ENCODE data around the gene CDK18. TPM values are rescaled to one million over a fixed set of nuclear protein-coding genes. Genes with fewer than 3 reads are reported as not detected.

The CDK18 gene
- total RNA-seq, 1 donor from 2014 or later: 0.73 TPM

GRCh38 chr1:205480349-205480985 is 24.0 kb upstream of the CDK18 start:
- intact Hi-C loops (cut with micrococcal nuclease): loop anchor here (5.0 kb wide), 1 partner anchor 38 kb away; no protein-coding TSS in a partner anchor

- intact Hi-C loops (cut with micrococcal nuclease): loop anchor here (5.0 kb wide), 1 partner anchor 39 kb away; no protein-coding TSS in a partner anchor
Measured at GRCh38 chr1:205481218-205481617, 23.3 kb upstream of the CDK18 start.

- intact Hi-C loops (cut with micrococcal nuclease): loop anchor here (5.0 kb wide), 1 partner anchor 39 kb away; no protein-coding TSS in a partner anchor
Measured at GRCh38 chr1:205481629-205482151, 22.8 kb upstream of the CDK18 start.

GRCh38 chr1:205482587-205482986 is 21.9 kb upstream of the CDK18 start:
- intact Hi-C loops (cut with micrococcal nuclease): loop anchor here (5.0 kb wide), 1 partner anchor 40 kb away; no protein-coding TSS in a partner anchor

DNA sequence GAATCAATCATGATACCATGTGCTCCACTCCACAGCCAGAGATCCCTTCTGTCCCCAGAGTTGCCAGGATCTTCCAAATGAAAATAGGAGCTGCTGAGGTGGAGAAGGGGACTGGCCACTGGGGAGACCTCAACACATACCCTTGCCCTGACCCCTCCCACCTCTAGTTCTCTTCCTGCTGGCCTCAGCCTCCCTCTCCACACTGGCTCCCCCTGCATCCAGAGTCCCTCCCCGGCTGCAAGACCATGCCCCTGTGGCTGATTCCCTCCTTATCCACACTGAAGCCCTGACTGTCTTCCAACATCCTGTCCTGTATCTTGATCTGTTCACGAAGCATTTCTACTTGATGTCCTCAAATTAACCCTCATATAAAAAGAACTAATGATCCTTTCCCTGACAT is 21.1 kb upstream of the CDK18 start:
- intact Hi-C loops (cut with micrococcal nuclease): loop anchor here (5.0 kb wide), 1 partner anchor 41 kb away; no protein-coding TSS in a partner anchor

- intact Hi-C loops (cut with micrococcal nuclease): loop anchor here (1.0 to 5.0 kb wide), 5 partner anchors 43 to 212 kb away; no protein-coding TSS in a partner anchor
Measured at GRCh38 chr1:205484985-205485967, 19.2 kb upstream of the CDK18 start.

DNA sequence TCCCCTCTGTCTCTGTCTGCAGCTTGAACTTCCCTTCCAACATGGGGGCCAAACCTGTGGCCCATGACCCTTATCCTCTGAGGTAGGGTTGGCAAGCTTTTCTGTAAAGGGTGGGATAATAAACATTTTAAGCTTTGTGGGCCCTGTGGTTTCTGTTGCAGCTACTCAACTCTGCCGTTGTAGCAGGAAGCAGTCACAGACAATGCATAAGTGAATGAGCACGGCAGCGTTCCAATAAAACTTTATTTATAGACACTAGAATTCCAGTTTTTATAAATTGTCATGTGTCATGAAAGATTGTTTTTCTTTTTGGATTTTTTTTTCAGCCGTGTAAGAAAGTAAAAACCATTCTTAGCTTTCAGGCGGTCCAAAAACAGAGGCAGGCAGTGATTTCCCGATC is 18.2 kb upstream of the CDK18 start:
- intact Hi-C loops (cut with micrococcal nuclease): loop anchor here (5.0 kb wide), 1 partner anchor 149 kb away; no protein-coding TSS in a partner anchor

GRCh38 chr1:205488074-205488723 is 16.3 kb upstream of the CDK18 start:
- intact Hi-C loops (cut with micrococcal nuclease): loop anchor here (1.0 to 5.0 kb wide), 2 partner anchors 36 to 151 kb away; no protein-coding TSS in a partner anchor

GRCh38 chr1:205491794-205492193 is 12.7 kb upstream of the CDK18 start:
- intact Hi-C loops (cut with micrococcal nuclease): no loop called here

DNA sequence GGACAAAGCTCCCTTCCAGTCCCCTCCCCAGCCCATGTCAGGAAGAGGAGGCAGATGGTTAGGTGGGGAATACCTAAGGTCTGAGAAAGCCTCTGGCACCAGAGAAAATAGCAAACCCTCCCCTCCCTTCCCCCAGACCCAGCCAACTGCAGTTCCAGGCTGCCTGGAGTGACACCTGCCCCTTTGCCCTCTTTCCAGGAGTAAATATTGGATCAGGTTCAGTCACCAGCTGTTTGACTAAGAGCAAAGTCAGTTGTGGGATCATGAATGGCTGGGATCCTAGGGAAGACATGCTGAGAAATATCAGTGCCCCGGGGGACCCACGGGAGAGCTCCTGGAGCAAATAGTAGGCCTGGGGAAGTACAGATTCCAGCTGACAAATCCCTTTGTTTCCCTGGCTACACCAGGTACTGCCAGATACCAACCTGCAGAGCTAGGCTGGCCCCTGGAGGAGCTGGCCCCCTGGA is 12.2 kb upstream of the CDK18 start:
- intact Hi-C loops (cut with micrococcal nuclease): no loop called here

GRCh38 chr1:205492774-205493173 is 11.7 kb upstream of the CDK18 start:
- intact Hi-C loops (cut with micrococcal nuclease): no loop called here

GRCh38 chr1:205493241-205494085 is 11.0 kb upstream of the CDK18 start:
- intact Hi-C loops (cut with micrococcal nuclease): no loop called here

DNA sequence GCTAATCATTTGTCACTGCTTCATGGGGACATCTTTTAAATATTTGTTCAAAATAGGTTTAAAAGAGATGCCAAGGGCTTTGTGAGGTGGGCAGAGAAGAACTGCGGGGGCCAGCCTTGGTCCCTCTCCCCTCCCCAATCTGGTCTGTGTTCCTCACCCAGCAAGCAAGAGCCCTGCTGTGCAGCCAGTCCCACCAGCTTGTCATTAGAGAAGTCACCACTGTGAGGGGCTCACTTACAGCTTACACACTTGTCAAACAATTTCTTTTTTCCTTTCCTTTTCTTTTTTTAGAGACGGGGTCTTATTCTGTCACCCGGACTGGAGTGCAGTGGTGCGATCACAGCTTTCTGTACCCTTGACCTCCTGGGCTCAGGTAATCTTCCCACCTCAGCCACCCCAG is 10.4 kb upstream of the CDK18 start:
- intact Hi-C loops (cut with micrococcal nuclease): no loop called here

DNA sequence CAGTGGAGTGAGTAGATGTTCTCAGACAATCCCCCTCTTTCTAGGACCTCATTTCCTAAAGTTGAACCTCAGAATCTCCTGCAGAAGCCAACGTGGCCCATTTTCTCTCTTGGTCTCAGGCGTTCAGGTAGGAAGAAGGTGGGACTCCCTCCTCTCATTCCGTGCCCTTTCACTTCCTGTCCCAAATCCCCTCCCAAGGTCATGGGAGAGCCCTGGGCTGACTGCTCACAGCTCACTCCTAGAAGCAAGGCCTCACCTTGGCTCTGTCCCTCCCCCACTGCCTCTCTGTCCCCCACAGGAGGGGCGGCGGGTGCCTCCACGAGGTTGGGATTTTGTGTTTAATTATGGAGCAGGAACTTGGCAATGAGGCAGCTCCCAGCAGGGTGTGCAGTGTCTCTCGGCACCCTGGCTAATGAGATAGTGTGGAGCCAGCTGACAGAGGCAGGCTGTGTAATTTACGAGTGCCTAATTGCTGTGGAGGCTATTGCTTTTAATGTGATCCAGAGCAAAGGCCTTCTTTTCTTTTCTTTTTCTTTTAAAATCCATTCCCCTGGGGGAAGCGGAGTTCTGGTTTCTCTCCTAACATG is 9.1 kb upstream of the CDK18 start:
- intact Hi-C loops (cut with micrococcal nuclease): no loop called here

DNA sequence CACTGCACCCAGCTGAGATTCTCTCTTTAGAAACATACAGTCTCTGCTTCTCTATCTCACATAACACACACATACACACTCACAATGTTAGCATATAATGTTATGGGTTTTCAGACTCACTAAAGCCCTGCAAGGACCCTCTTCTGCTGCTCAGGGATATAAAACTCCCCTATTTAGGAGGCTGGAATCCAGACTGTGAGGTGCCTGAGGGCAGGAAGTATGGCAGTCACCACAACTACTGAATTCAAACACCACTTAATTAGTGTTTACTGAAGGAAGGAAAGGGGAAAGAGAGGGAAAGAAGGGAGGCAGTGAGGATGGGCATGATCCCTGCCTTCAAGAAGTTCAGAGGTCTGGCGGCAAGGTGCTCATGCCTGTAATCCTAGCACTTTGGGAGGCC is 7.8 kb upstream of the CDK18 start:
- intact Hi-C loops (cut with micrococcal nuclease): no loop called here

DNA sequence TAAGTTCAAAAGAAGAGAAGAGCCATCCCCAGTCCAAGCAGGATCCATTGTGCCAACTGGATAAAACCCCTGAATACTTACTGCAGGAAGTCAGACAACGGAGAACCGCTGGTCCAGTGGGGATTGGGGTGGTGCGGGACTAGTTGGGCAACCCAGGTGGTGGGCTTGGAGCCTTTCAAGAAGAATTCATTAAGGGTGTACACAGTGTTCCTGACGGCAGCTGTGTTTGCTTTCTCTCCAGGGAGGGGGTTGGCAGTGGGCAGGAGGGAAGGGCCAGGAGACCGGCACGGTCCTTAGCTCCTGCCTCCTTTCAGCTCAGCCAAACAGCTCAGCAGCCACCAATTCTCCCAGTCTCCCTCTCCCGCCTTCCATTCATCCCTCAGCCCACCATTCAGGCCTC is 7.1 kb upstream of the CDK18 start:
- intact Hi-C loops (cut with micrococcal nuclease): no loop called here

DNA sequence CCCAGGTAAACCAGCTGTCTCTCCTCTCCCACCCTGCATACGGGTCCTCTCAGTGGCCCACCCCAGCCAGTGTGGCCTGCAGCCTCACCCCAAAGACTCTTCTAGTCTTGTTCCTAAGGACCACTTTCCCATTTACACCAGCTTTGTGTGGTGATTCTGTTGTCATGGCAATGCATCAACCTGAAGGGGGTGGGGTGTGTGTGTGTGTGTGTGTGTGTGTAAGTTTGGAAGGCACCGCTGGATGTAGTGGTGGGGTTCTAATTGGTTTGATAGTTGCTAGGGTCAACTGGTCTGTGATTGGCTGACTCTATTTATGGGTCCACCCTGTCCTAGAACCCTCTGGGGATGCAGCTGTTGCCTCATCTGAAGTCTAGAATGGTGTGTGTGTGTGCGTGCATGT is 4.7 kb upstream of the CDK18 start:
- intact Hi-C loops (cut with micrococcal nuclease): no loop called here

DNA sequence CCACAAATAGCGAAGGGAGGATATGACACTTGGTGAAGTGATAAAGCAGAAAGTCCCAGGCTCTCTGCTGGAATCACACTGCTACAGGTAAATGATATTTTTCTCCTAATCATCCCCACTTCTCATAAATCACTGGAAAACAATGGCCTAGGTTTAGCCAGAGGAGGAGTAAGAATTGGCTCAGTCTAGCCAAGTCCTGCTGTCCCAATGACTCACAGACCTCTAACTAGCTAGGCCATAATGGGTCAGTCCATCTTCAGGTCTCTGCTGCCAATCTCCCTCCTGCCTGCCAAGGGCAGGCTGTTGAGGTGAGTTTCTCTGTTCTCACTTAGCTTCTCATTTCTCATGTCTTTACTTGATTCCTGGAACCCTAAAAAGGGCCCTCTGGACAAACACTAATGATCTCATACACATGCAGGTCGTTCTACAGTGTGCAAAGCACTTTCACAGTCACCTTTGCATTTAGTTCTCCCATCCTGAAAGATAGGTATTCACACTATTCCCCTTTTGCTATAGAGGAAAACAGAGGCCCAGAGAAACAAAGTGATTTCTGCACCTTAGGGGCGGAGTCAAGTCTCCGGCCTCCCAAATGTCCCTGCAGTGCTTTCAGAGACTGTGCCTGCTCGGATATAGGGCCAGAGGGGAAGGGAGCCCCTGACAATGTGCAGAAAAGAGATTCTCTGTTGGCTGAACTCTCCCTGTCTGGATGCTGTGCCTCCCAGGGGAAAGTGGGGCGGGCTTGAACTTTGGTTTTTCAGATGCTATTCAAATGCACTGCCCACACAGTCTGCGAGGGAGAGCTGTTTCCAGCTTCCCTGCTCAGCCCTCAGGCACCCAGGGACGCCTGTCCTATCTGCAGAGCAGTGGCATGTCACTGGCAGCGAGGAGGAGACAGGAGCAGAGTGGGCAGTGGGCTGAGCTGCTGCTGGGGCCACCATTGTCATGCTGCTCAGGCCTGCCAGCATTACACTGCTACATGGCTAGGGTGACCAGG is 3.9 kb upstream of the CDK18 start:
- intact Hi-C loops (cut with micrococcal nuclease): no loop called here
